ENCODE data around the gene OXCT1. TPM values are rescaled to one million over a fixed set of nuclear protein-coding genes. Genes with fewer than 3 reads are reported as not detected.

Gene OXCT1
- total and polyA plus RNA-seq, 2 of the 4 experiments (the other 2 are of a cell fraction): 14.2 to 16.3 TPM

DNA sequence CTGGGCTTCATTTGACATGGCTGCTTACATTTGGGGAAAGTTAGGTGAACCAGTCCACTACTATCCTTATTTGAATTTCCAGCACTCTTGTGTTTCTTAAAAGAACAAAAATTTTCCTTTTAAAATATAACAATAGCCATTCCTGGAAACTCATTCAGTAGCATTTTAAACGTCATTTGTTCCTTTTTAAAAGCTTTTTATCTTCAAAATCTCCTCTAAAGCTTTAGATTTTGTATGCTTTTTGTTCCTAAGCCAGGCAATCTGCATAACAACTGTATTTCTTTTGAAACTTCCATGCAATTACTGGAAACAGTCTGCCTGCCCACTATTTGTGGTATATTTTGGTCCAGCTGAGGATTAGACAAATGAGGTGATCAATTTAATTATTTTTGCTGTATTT lies 187.6 kb downstream of the OXCT1 start:
- no peaks in the 10 kb centered on the region for H4K20me1 ChIP-seq (ENCODE audit: insufficient read depth, low read length)
- H3K36me3 ChIP-seq (ENCODE audit: control insufficient read depth, insufficient read depth, low read length): no peaks in the 10 kb centered on the region
- ATAC-seq (ENCODE audit: low read depth) (no peak), DNase-seq (no peak)
- no peak overlapping the region for H3K14ac ChIP-seq (replicated peaks; ENCODE audit: low read depth, low read length)
- H3K9me1 ChIP-seq (ENCODE audit: insufficient read depth, low read length): no peaks in the 10 kb centered on the region
- H4K8ac ChIP-seq (ENCODE audit: low read depth in 2 of 2, low read length in 2 of 2): no peak overlapping the region
- H2BK120ac ChIP-seq (ENCODE audit: low read depth, low read length): no peak overlapping the region
- no peak overlapping the region for H2AK5ac ChIP-seq (ENCODE audit: low read depth, low read length)
- H3K27ac ChIP-seq (ENCODE audit: insufficient read depth, low read length): no peak overlapping the region
- no peak overlapping the region for H2AFZ ChIP-seq (replicated peaks; ENCODE audit: low read length, poor library complexity)
- intact Hi-C loops (cut with micrococcal nuclease) (no loop called here), dilution Hi-C loops (cut with HindIII; ENCODE audit: low sequenced_read_pairs, unreplicated experiment) (no loop called here), in situ Hi-C loops (cut with MboI; ENCODE audit: low sequenced_read_pairs) (loop anchor here (25.0 kb wide), 1 partner anchor 380 kb away; no protein-coding TSS in a partner anchor)
- no peak overlapping the region for H3K23ac ChIP-seq (ENCODE audit: low read depth, low read length)
- BruUV-seq (replicated peaks): no TSS peak
- H3K4me1 ChIP-seq (ENCODE audit: control insufficient read depth, insufficient read depth, low read length): no peaks in the 10 kb centered on the region
- H3K9me3 ChIP-seq (ENCODE audit: control insufficient read depth, insufficient read depth, low read length): no peaks in the 10 kb centered on the region
- no peaks in the 10 kb centered on the region for H3K79me1 ChIP-seq (ENCODE audit: low read depth in 1 of 2, low read length in 2 of 2)
- no peak overlapping the region for H2BK5ac ChIP-seq (ENCODE audit: low read depth, low read length, poor library complexity, severe bottlenecking)
- H3K18ac ChIP-seq (ENCODE audit: low read depth, low read length): no peak overlapping the region
- H3K4me3 ChIP-seq (ENCODE audit: insufficient read depth, low read depth, low read length): no peak overlapping the region
- H3K27me3 ChIP-seq (ENCODE audit: control insufficient read depth, insufficient read depth, low read length): peaks cover 1% of the 10 kb centered on the region
- H4K91ac ChIP-seq (ENCODE audit: insufficient read depth, low read depth, low read length): no peak overlapping the region
- no peak overlapping the region for H3K9ac ChIP-seq (ENCODE audit: low read depth, low read length)
- CTCF ChIA-PET: no interaction called here
- no CpG with 5 or more reads among the region's 1 CpG for WGBS, 2 experiments (ENCODE audit: extremely low coverage in 2 of 2, insufficient read length in 1 of 2)
- no peak overlapping the region for H2BK15ac ChIP-seq (ENCODE audit: low read depth, low read length)
- no peak overlapping the region for H2AK9ac ChIP-seq (replicated peaks; ENCODE audit: low read depth, low read length, poor library complexity)
- H2BK20ac ChIP-seq (ENCODE audit: low read depth, low read length): no peak overlapping the region
- no peak overlapping the region for H3K56ac ChIP-seq (ENCODE audit: extremely low read depth, insufficient read depth, low read length)
- POLR2A ChIA-PET (ENCODE audit: unreplicated experiment): no interaction called here
- H3K4ac ChIP-seq (ENCODE audit: low read depth, low read length): no peak overlapping the region
- TF ChIP-seq NFE2L2 (IDR thresholded peaks at IDR 0.05; ENCODE audit: low read depth, low read length) (no peak), SMC3 (IDR thresholded peaks at IDR 0.05; ENCODE audit: low read depth, low read length) (no peak), MAFK (IDR thresholded peaks at IDR 0.05; ENCODE audit: low read depth, low read length) (no peak), RCOR1 (IDR thresholded peaks at IDR 0.05; ENCODE audit: insufficient replicate concordance, low read length) (no peak), RFX5 (IDR thresholded peaks at IDR 0.05; ENCODE audit: low read depth, low read length) (no peak), FOS (IDR thresholded peaks at IDR 0.05; ENCODE audit: low read depth, low read length) (no peak), RAD21 (IDR thresholded peaks at IDR 0.05; ENCODE audit: low read length) (no peak), BHLHE40 (IDR thresholded peaks at IDR 0.05; ENCODE audit: low read depth, low read length) (no peak), POLR2A (IDR thresholded peaks at IDR 0.05; ENCODE audit: low read depth, low read length) (no peak), CEBPB (IDR thresholded peaks at IDR 0.05; ENCODE audit: low read depth, low read length) (no peak), MAZ (IDR thresholded peaks at IDR 0.05; ENCODE audit: borderline replicate concordance, low read depth, low read length) (no peak), MXI1 (IDR thresholded peaks at IDR 0.05; ENCODE audit: borderline replicate concordance, low read depth, low read length) (no peak), CHD1 (IDR thresholded peaks at IDR 0.05; ENCODE audit: low read depth, low read length) (no peak)
- TF ChIP-seq, protein P1, sequence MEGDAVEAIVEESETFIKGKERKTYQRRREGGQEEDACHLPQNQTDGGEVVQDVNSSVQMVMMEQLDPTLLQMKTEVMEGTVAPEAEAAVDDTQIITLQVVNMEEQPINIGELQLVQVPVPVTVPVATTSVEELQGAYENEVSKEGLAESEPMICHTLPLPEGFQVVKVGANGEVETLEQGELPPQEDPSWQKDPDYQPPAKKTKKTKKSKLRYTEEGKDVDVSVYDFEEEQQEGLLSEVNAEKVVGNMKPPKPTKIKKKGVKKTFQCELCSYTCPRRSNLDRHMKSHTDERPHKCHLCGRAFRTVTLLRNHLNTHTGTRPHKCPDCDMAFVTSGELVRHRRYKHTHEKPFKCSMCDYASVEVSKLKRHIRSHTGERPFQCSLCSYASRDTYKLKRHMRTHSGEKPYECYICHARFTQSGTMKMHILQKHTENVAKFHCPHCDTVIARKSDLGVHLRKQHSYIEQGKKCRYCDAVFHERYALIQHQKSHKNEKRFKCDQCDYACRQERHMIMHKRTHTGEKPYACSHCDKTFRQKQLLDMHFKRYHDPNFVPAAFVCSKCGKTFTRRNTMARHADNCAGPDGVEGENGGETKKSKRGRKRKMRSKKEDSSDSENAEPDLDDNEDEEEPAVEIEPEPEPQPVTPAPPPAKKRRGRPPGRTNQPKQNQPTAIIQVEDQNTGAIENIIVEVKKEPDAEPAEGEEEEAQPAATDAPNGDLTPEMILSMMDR (conservative IDR thresholded peaks at IDR 0.05; ENCODE audit: low read depth, low read length): no peak
- TF ChIP-seq, protein P2, sequence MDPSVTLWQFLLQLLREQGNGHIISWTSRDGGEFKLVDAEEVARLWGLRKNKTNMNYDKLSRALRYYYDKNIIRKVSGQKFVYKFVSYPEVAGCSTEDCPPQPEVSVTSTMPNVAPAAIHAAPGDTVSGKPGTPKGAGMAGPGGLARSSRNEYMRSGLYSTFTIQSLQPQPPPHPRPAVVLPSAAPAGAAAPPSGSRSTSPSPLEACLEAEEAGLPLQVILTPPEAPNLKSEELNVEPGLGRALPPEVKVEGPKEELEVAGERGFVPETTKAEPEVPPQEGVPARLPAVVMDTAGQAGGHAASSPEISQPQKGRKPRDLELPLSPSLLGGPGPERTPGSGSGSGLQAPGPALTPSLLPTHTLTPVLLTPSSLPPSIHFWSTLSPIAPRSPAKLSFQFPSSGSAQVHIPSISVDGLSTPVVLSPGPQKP (IDR thresholded peaks at IDR 0.05; ENCODE audit: borderline replicate concordance, low read depth, low read length): no peak
- TF ChIP-seq, protein P3, sequence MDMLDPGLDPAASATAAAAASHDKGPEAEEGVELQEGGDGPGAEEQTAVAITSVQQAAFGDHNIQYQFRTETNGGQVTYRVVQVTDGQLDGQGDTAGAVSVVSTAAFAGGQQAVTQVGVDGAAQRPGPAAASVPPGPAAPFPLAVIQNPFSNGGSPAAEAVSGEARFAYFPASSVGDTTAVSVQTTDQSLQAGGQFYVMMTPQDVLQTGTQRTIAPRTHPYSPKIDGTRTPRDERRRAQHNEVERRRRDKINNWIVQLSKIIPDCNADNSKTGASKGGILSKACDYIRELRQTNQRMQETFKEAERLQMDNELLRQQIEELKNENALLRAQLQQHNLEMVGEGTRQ (IDR thresholded peaks at IDR 0.05; ENCODE audit: low read depth, low read length): no peak
- H4K5ac ChIP-seq (ENCODE audit: low read depth, low read length): no peak overlapping the region
- H3K4me2 ChIP-seq (ENCODE audit: low read depth, low read length): no peak overlapping the region
